Activated CD4-positive, alpha-beta T cell treated with anti-CD3 and anti-CD28 coated beads, Interleukin-2, amount 10 ng/mL, durations not matched to agents 7 days and 5 days (primary cell): ENCODE results near the gene CDT1. TPM values are rescaled to one million over a fixed set of nuclear protein-coding genes. Genes with fewer than 3 reads are reported as not detected.

Experiments used
- CTCF ChIA-PET: fragments of 350-600 bp; sonication (Branson Sonifier 250); formaldehyde crosslinking; loops from one replicate; lab custom pipeline; 2021; ENCODE audit warnings: antibody characterized with exemption; lab: Charles Lee
- POLR2A ChIA-PET: fragments of 350-600 bp; sonication (Branson Sonifier 250); formaldehyde crosslinking; loops from one replicate; lab custom pipeline; 2021; ENCODE audit warnings: antibody characterized with exemption; lab: Charles Lee
- DNase-seq: peaks from one replicate; pipeline ENCODE4 v3.0.0-alpha.2; 2020
- H3K27ac Mint-ChIP-seq: one replicate; pipeline ENCODE4 v1.8.0; 2021; ENCODE audit warnings: mild to moderate bottlenecking, moderate library complexity, mixed read lengths
- H3K27me3 Mint-ChIP-seq: one replicate; pipeline ENCODE4 v1.8.0; 2021; ENCODE audit warnings: mixed read lengths
- H3K36me3 Mint-ChIP-seq: one replicate; pipeline ENCODE4 v1.8.0; 2021; ENCODE audit warnings: low read depth, mixed read lengths
- H3K4me1 Mint-ChIP-seq: one replicate; pipeline ENCODE4 v1.8.0; 2021; ENCODE audit warnings: mixed read lengths
- H3K4me3 Mint-ChIP-seq: one replicate; pipeline ENCODE4 v1.8.0; 2021; ENCODE audit warnings: mild to moderate bottlenecking, moderate library complexity, mixed read lengths
- H3K9me3 Mint-ChIP-seq: one replicate; pipeline ENCODE4 v1.8.0; 2021; ENCODE audit warnings: mixed read lengths
- total RNA-seq, 2 experiments: library from RNA; stranded (reverse); gene quantifications; one replicate each; pipeline ENCODE4 v1.2.3, GENCODE V29; 2021

The CDT1 gene
- total RNA-seq, 2 experiments from 2014 or later: 113 to 119 TPM

- ChIA-PET POLR2A (interaction anchor here (0.5 kb wide), 1 partner anchor 1290 kb away, joined by 3 read pairs; no protein-coding TSS in a partner anchor), CTCF (interaction anchor here (1.0 to 2.6 kb wide), 9 partner anchors 9 to 355 kb away, joined by 3 to 11 read pairs (median 4); partner anchors contain the start of gene CDT1)
- H3K36me3 Mint-ChIP-seq: peaks cover 14% of the 10 kb centered on the region
- DNase-seq: peak; percentile 96
- peak within 1 kb of the TSS; percentile 85 for H3K4me3 Mint-ChIP-seq
- no peaks in the 10 kb centered on the region for H3K27me3 Mint-ChIP-seq
- peak within 1 kb of the TSS; percentile 98 for H3K27ac Mint-ChIP-seq
- no peaks in the 10 kb centered on the region for H3K9me3 Mint-ChIP-seq
- H3K4me1 Mint-ChIP-seq: peaks cover 23% of the 10 kb centered on the region
These were observed 8.4 kb downstream of the CDT1 start, which contains the start of gene APRT for GRCh38 chr16:88811769-88812512. Gene APRT, minus strand, starts transcription at chr16:88811928. Its CDS starts 29 bp downstream, at chr16:88811899.

- CTCF ChIA-PET: interaction anchor here (0.8 to 2.6 kb wide), 10 partner anchors 9 to 404 kb away, joined by 3 to 11 read pairs (median 4); partner anchors contain the start of gene CDT1
These were observed 9.1 kb downstream of the CDT1 start for GRCh38 chr16:88812513-88813268.

GRCh38 chr16:88813269-88814143, 9.9 kb downstream of the CDT1 start:
- peak overlapping the region; percentile 31 for H3K4me3 Mint-ChIP-seq
- H3K9me3 Mint-ChIP-seq: no peaks in the 10 kb centered on the region
- ChIA-PET CTCF (interaction anchor here (0.8 to 2.6 kb wide), 6 partner anchors 32 to 403 kb away, joined by 3 to 11 read pairs (median 4); no protein-coding TSS in a partner anchor), POLR2A (no interaction called here)
- peaks cover 15% of the 10 kb centered on the region for H3K4me1 Mint-ChIP-seq
- no peaks in the 10 kb centered on the region for H3K27me3 Mint-ChIP-seq
- no peak for DNase-seq
- H3K36me3 Mint-ChIP-seq: peaks cover 11% of the 10 kb centered on the region
- peak overlapping the region; percentile 13 for H3K27ac Mint-ChIP-seq

More at GRCh38 chr16:88812513-88813268, 9.1 kb downstream of the CDT1 start:
- Mint-ChIP-seq H3K27me3 (no peaks in the 10 kb centered on the region), H3K36me3 (peaks cover 14% of the 10 kb centered on the region), H3K9me3 (no peaks in the 10 kb centered on the region), H3K4me1 (peaks cover 20% of the 10 kb centered on the region), H3K27ac (peak overlapping the region; percentile 90), H3K4me3 (peak overlapping the region; percentile 82)
- POLR2A ChIA-PET: interaction anchor here (0.7 kb wide), 1 partner anchor 31 kb away, joined by 5 read pairs; no protein-coding TSS in a partner anchor
- no peak for DNase-seq

- POLR2A ChIA-PET: no interaction called here
- peaks cover 14% of the 10 kb centered on the region for H3K4me1 Mint-ChIP-seq
- no peak overlapping the region for H3K27ac Mint-ChIP-seq
- H3K9me3 Mint-ChIP-seq: no peaks in the 10 kb centered on the region
- CTCF ChIA-PET: interaction anchor here (0.9 to 2.6 kb wide), 2 partner anchors 77 to 280 kb away, joined by 3 to 11 read pairs; partner anchors contain the start of gene ACSF3
- H3K27me3 Mint-ChIP-seq: no peaks in the 10 kb centered on the region
- H3K4me3 Mint-ChIP-seq: no peak overlapping the region
- peaks cover 6% of the 10 kb centered on the region for H3K36me3 Mint-ChIP-seq
- no peak for DNase-seq
These were observed 10.5 kb downstream of the CDT1 start for GRCh38 chr16:88814144-88814502.

GRCh38 chr16:88815227-88815626, 11.6 kb downstream of the CDT1 start:
- POLR2A ChIA-PET: no interaction called here

GRCh38 chr16:88815901-88816589, 12.5 kb downstream of the CDT1 start:
- CTCF ChIA-PET: interaction anchor here (0.6 to 1.7 kb wide), 5 partner anchors 10 to 351 kb away, joined by 3 to 6 read pairs (median 4); partner anchors contain the start of genes GALNS and TRAPPC2L
- DNase-seq: peak; percentile 64
- no peaks in the 10 kb centered on the region for H3K36me3 Mint-ChIP-seq
- POLR2A ChIA-PET: no interaction called here
- H3K27me3 Mint-ChIP-seq: no peaks in the 10 kb centered on the region
- H3K4me3 Mint-ChIP-seq: no peak overlapping the region
- peak overlapping the region; percentile 31 for H3K27ac Mint-ChIP-seq
- H3K4me1 Mint-ChIP-seq: peaks cover 7% of the 10 kb centered on the region
- H3K9me3 Mint-ChIP-seq: no peaks in the 10 kb centered on the region

More at GRCh38 chr16:88815227-88815626, 11.6 kb downstream of the CDT1 start:
- Mint-ChIP-seq H3K9me3 (no peaks in the 10 kb centered on the region), H3K36me3 (peaks cover under 1% of the 10 kb centered on the region), H3K27ac (no peak overlapping the region), H3K4me3 (no peak overlapping the region), H3K4me1 (peaks cover 9% of the 10 kb centered on the region), H3K27me3 (no peaks in the 10 kb centered on the region)
- no peak for DNase-seq
- CTCF ChIA-PET: interaction anchor here (0.9 to 1.7 kb wide), 3 partner anchors 42 to 352 kb away, joined by 3 to 6 read pairs (median 5); partner anchors contain the start of genes ACSF3, GALNS and TRAPPC2L

- Mint-ChIP-seq H3K27me3 (no peaks in the 10 kb centered on the region), H3K36me3 (no peaks in the 10 kb centered on the region), H3K9me3 (no peaks in the 10 kb centered on the region), H3K4me3 (no peak overlapping the region), H3K27ac (no peak overlapping the region), H3K4me1 (peaks cover 6% of the 10 kb centered on the region)
- POLR2A ChIA-PET: no interaction called here
- CTCF ChIA-PET: interaction anchor here (0.6 to 1.1 kb wide), 4 partner anchors 10 to 350 kb away, joined by 3 to 4 read pairs (median 3); no protein-coding TSS in a partner anchor
- no peak for DNase-seq
These were observed 13.3 kb downstream of the CDT1 start for GRCh38 chr16:88816736-88817535.

- POLR2A ChIA-PET: no interaction called here
These were observed 14.4 kb downstream of the CDT1 start for GRCh38 chr16:88817785-88818574.

GRCh38 chr16:88818575-88818874, 14.9 kb downstream of the CDT1 start:
- H3K4me3 Mint-ChIP-seq: no peak overlapping the region
- ChIA-PET POLR2A (no interaction called here), CTCF (interaction anchor here (1.1 kb wide), 1 partner anchor 9 kb away, joined by 3 read pairs; no protein-coding TSS in a partner anchor)

More at GRCh38 chr16:88817785-88818574, 14.4 kb downstream of the CDT1 start:
- no peaks in the 10 kb centered on the region for H3K4me1 Mint-ChIP-seq
- CTCF ChIA-PET: interaction anchor here (1.1 kb wide), 2 partner anchors 8 to 245 kb away, joined by 3 read pairs; no protein-coding TSS in a partner anchor
- no peak overlapping the region for H3K4me3 Mint-ChIP-seq
- no peaks in the 10 kb centered on the region for H3K36me3 Mint-ChIP-seq
- no peak overlapping the region for H3K27ac Mint-ChIP-seq
- DNase-seq: no peak
- H3K27me3 Mint-ChIP-seq: no peaks in the 10 kb centered on the region
- H3K9me3 Mint-ChIP-seq: no peaks in the 10 kb centered on the region

GRCh38 chr16:88819126-88819525, 15.5 kb downstream of the CDT1 start:
- no peak for DNase-seq
- POLR2A ChIA-PET: no interaction called here
- CTCF ChIA-PET: interaction anchor here (1.1 to 2.0 kb wide), 2 partner anchors 10 to 38 kb away, joined by 3 to 7 read pairs; partner anchors contain the start of genes GALNS and TRAPPC2L
- H3K27me3 Mint-ChIP-seq: no peaks in the 10 kb centered on the region
- no peaks in the 10 kb centered on the region for H3K9me3 Mint-ChIP-seq
- H3K27ac Mint-ChIP-seq: no peak overlapping the region
- H3K4me1 Mint-ChIP-seq: no peaks in the 10 kb centered on the region
- no peak overlapping the region for H3K4me3 Mint-ChIP-seq
- H3K36me3 Mint-ChIP-seq: no peaks in the 10 kb centered on the region

More at GRCh38 chr16:88818575-88818874, 14.9 kb downstream of the CDT1 start:
- Mint-ChIP-seq H3K36me3 (no peaks in the 10 kb centered on the region), H3K4me1 (no peaks in the 10 kb centered on the region), H3K9me3 (no peaks in the 10 kb centered on the region), H3K27me3 (no peaks in the 10 kb centered on the region), H3K27ac (no peak overlapping the region)
- DNase-seq: no peak
